Measurements from ENCODE around the gene SRP9. TPM values are rescaled to one million over a fixed set of nuclear protein-coding genes. Genes with fewer than 3 reads are reported as not detected.

SRP9 gene
- total RNA-seq, 1 donor from 2014 or later, result 1,104 TPM

GRCh38 chr1:225811622-225812487, 34.2 kb downstream of the SRP9 start:
- Histone ChIP-seq H3K4me1 (peaks cover 33% of the 10 kb centered on the region), H3K79me2 (ENCODE audit: low read depth) (no peaks in the 10 kb centered on the region), H2AFZ (replicated peaks) (no peak overlapping the region), H3F3A (ENCODE audit: low read depth) (peaks cover 23% of the 10 kb centered on the region), H3K4me2 (peak overlapping the region; percentile 91), H3K36me3 (no peaks in the 10 kb centered on the region), H4K20me1 (ENCODE audit: low read depth) (peaks cover 35% of the 10 kb centered on the region), H3K9me3 (ENCODE audit: low read depth) (no peaks in the 10 kb centered on the region), H3K27ac (no peak overlapping the region), H3K9ac (no peak overlapping the region), H3K27me3 (peaks cover 35% of the 10 kb centered on the region), H3K4me3 (no peak overlapping the region)
- no peaks in the 10 kb centered on the region for H3K36me3 Mint-ChIP-seq
- H3K27ac Mint-ChIP-seq, result no peak overlapping the region
- H3K4me3 Mint-ChIP-seq, result peak overlapping the region; percentile 92
- H3K27me3 Mint-ChIP-seq (ENCODE audit: insufficient read depth, low read depth), result peaks cover 15% of the 10 kb centered on the region
- DNase-seq (ENCODE audit: low spot score), result peak; percentile 61
- peaks cover 33% of the 10 kb centered on the region for H3K4me1 Mint-ChIP-seq
- H3K9me3 Mint-ChIP-seq, result no peaks in the 10 kb centered on the region
- no peak for TF ChIP-seq EZH2 (IDR thresholded peaks at IDR 0.05)
- no peak for TF ChIP-seq EZH2phosphoT487 (IDR thresholded peaks at IDR 0.05)
- TF ChIP-seq, protein P1, sequence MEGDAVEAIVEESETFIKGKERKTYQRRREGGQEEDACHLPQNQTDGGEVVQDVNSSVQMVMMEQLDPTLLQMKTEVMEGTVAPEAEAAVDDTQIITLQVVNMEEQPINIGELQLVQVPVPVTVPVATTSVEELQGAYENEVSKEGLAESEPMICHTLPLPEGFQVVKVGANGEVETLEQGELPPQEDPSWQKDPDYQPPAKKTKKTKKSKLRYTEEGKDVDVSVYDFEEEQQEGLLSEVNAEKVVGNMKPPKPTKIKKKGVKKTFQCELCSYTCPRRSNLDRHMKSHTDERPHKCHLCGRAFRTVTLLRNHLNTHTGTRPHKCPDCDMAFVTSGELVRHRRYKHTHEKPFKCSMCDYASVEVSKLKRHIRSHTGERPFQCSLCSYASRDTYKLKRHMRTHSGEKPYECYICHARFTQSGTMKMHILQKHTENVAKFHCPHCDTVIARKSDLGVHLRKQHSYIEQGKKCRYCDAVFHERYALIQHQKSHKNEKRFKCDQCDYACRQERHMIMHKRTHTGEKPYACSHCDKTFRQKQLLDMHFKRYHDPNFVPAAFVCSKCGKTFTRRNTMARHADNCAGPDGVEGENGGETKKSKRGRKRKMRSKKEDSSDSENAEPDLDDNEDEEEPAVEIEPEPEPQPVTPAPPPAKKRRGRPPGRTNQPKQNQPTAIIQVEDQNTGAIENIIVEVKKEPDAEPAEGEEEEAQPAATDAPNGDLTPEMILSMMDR (IDR thresholded peaks at IDR 0.05), result peak; percentile 63

- Histone ChIP-seq H3K9ac (no peak overlapping the region), H3K27ac (no peak overlapping the region), H3K4me1 (peaks cover 41% of the 10 kb centered on the region), H3K4me3 (no peak overlapping the region), H3K27me3 (peaks cover 35% of the 10 kb centered on the region), H4K20me1 (ENCODE audit: low read depth) (peaks cover 35% of the 10 kb centered on the region), H3K79me2 (ENCODE audit: low read depth) (no peaks in the 10 kb centered on the region), H3F3A (ENCODE audit: low read depth) (peaks cover 23% of the 10 kb centered on the region), H3K9me3 (ENCODE audit: low read depth) (no peaks in the 10 kb centered on the region), H3K36me3 (no peaks in the 10 kb centered on the region), H2AFZ (replicated peaks) (no peak overlapping the region), H3K4me2 (no peak overlapping the region)
- H3K36me3 Mint-ChIP-seq, result no peaks in the 10 kb centered on the region
- peaks cover 15% of the 10 kb centered on the region for H3K27me3 Mint-ChIP-seq (ENCODE audit: insufficient read depth, low read depth)
- H3K4me3 Mint-ChIP-seq, result no peak overlapping the region
- H3K27ac Mint-ChIP-seq, result no peak overlapping the region
- H3K9me3 Mint-ChIP-seq, result no peaks in the 10 kb centered on the region
- no peak for DNase-seq (ENCODE audit: low spot score)
- TF ChIP-seq, protein P1 (IDR thresholded peaks at IDR 0.05), result no peak
- TF ChIP-seq EZH2phosphoT487 (IDR thresholded peaks at IDR 0.05), result no peak
- TF ChIP-seq EZH2 (IDR thresholded peaks at IDR 0.05), result no peak
- peaks cover 36% of the 10 kb centered on the region for H3K4me1 Mint-ChIP-seq
Observed at GRCh38 chr1:225812488-225813213, 35.0 kb downstream of the SRP9 start.

DNA sequence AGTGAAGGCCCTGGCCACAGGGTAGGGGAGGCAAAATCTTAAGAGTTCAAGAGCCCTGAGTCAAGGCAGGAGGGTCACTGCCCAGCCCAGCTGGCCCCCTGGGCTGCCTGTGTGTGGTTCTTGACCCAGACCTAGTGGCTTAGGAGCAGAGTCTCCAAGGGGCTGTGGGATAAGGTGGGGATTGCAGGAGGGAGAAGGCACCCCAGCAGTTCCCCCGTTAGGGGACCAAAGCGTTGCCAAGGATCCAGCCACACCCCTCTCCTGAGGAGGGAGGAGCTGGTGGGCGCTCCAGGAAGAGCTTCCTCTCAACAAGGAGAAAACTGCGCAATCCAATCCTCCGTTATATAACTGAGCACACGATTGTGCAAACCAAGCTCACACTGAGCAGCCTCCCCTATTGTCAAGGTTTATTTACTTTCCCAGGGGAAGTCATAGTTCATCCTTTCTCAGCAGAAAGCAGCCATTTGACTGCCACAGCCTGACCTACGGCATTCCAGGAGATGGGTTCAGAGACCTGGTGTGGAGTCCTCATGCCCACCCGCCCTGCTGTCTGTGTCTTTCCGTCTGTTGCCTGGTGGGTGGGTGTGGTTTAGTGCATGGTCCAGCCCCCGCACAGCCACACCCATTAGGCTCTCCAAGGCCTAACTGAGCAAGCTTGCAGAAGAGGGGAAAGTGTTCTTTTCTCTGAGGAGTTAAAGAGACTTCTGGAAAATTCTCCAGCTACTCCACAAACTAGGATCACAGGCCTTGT, 35.8 kb downstream of the SRP9 start:
- Histone ChIP-seq H2AFZ (replicated peaks) (no peak overlapping the region), H3K79me2 (ENCODE audit: low read depth) (no peaks in the 10 kb centered on the region), H3K9me3 (ENCODE audit: low read depth) (no peaks in the 10 kb centered on the region), H3K9ac (no peak overlapping the region), H4K20me1 (ENCODE audit: low read depth) (peaks cover 35% of the 10 kb centered on the region), H3K4me2 (no peak overlapping the region), H3K36me3 (no peaks in the 10 kb centered on the region), H3F3A (ENCODE audit: low read depth) (peaks cover 23% of the 10 kb centered on the region), H3K4me1 (peaks cover 47% of the 10 kb centered on the region), H3K4me3 (no peak overlapping the region), H3K27me3 (peaks cover 33% of the 10 kb centered on the region), H3K27ac (no peak overlapping the region)
- peaks cover 43% of the 10 kb centered on the region for H3K4me1 Mint-ChIP-seq
- no peaks in the 10 kb centered on the region for H3K36me3 Mint-ChIP-seq
- TF ChIP-seq EZH2 (IDR thresholded peaks at IDR 0.05) (no peak), EZH2phosphoT487 (IDR thresholded peaks at IDR 0.05) (no peak)
- TF ChIP-seq, protein P1 (IDR thresholded peaks at IDR 0.05), result no peak
- H3K27ac Mint-ChIP-seq, result no peak overlapping the region
- DNase-seq (ENCODE audit: low spot score), result peak; percentile 37
- no peaks in the 10 kb centered on the region for H3K9me3 Mint-ChIP-seq
- H3K27me3 Mint-ChIP-seq (ENCODE audit: insufficient read depth, low read depth), result peaks cover 12% of the 10 kb centered on the region
- no peak overlapping the region for H3K4me3 Mint-ChIP-seq
